ENCODE data around the gene FLVCR2. TPM values are rescaled to one million over a fixed set of nuclear protein-coding genes. Genes with fewer than 3 reads are reported as not detected.
A peak's percentile ranks its signal among the peaks of the same experiment; 100 is the strongest.

The FLVCR2 gene
- total and polyA plus RNA-seq, 2 donors (not counting 1 experiment from before 2014, with no cell fraction given) = 0.31 to 1.6 TPM

GRCh38 chr14:75634848-75635247 lies 56.4 kb downstream of the FLVCR2 start:
- H3K4me3 Mint-ChIP-seq = no peak overlapping the region
- intact Hi-C loops (cut with micrococcal nuclease) = no loop called here
- 95% methylated on average over 4 of the region's 5 CpGs for WGBS (ENCODE audit: insufficient coverage)

DNA sequence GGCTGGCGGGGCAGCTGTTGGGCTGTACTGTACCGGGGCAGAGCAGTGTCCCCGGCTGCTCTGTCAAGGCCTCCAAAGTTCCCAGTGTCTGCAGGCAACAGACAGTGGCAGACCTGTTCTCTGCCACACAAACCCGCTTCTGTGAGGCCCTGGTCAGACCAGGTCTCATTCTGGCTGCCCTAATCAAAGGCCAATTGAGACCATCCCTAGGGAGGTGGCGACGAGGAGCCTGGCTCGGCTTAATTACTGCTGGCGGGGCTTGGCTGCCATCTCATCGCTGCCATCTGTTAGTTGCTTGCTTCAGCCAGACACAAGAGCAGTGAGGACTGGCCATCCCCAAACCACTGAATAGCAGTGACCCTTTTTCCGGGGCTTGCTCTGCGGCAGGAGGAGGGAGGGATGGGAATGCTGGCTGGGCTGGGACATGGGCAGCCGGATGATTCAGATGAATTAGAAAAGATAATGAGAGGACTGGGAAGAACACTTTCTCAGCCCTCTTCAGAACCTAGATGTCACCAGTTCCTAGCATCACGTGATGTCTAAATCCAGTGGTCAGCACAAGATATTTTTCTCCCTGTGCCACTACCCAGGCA lies 57.8 kb downstream of the FLVCR2 start:
- Histone ChIP-seq H3K27me3 (replicated peaks in 1 of 4; ENCODE audit: control extremely low read depth in 1 of 4, control insufficient read depth in 3 of 4, insufficient read depth in 4 of 4, low read length in 3 of 4) (no peaks in the 10 kb centered on the region), H3K36me3 (replicated peaks in 1 of 2; ENCODE audit: control extremely low read depth in 1 of 2, control insufficient read depth in 1 of 2, extremely low read depth in 1 of 2, insufficient read depth in 2 of 2, low read length in 1 of 2) (no peaks in the 10 kb centered on the region), H3K9me3 (ENCODE audit: control extremely low read depth in 1 of 3, control insufficient read depth in 2 of 3, insufficient read depth in 1 of 3, low read length in 2 of 3) (no peaks in the 10 kb centered on the region), H4K20me1 (ENCODE audit: control insufficient read depth, insufficient read depth, low read length, poor library complexity, severe bottlenecking) (no peaks in the 10 kb centered on the region), H3K4me1 (ENCODE audit: control insufficient read depth in 2 of 2, insufficient read depth in 2 of 2, low read length in 2 of 2) (no peaks in the 10 kb centered on the region), H3K27ac (ENCODE audit: low read length in 2 of 2) (no peak overlapping the region), H3K79me2 (ENCODE audit: control insufficient read depth, insufficient read depth, low read length) (no peaks in the 10 kb centered on the region), H2AFZ (ENCODE audit: insufficient read depth, low read depth, low read length, poor library complexity, severe bottlenecking) (no peak overlapping the region), H3K9ac (ENCODE audit: low read length) (no peak overlapping the region), H3K4me2 (replicated peaks; ENCODE audit: low read depth, low read length, poor library complexity, severe bottlenecking) (no peak overlapping the region), H3K4me3 (ENCODE audit: control extremely low read depth in 1 of 5, extremely low read depth in 1 of 5, insufficient read depth in 1 of 5, low read depth in 2 of 5, low read length in 4 of 5) (no peak overlapping the region)
- no peaks in the 10 kb centered on the region for H3K27me3 Mint-ChIP-seq
- H3K4me3 Mint-ChIP-seq = no peak overlapping the region
- ChIA-PET CTCF (interaction anchor here (1.4 to 1.6 kb wide), 3 partner anchors 18 to 59 kb away, joined by 5 to 8 read pairs (median 8); no protein-coding TSS in a partner anchor), POLR2A (no interaction called here)
- intact Hi-C loops (cut with micrococcal nuclease) = no loop called here
- H3K4me1 Mint-ChIP-seq = no peaks in the 10 kb centered on the region
- no peak overlapping the region for H3K27ac Mint-ChIP-seq
- ATAC-seq (ENCODE audit: low read depth) (no peak), DNase-seq (no peak)
- 97% methylated on average over 10 of the region's 13 CpGs for WGBS (ENCODE audit: insufficient coverage)
- TF ChIP-seq, protein P1, sequence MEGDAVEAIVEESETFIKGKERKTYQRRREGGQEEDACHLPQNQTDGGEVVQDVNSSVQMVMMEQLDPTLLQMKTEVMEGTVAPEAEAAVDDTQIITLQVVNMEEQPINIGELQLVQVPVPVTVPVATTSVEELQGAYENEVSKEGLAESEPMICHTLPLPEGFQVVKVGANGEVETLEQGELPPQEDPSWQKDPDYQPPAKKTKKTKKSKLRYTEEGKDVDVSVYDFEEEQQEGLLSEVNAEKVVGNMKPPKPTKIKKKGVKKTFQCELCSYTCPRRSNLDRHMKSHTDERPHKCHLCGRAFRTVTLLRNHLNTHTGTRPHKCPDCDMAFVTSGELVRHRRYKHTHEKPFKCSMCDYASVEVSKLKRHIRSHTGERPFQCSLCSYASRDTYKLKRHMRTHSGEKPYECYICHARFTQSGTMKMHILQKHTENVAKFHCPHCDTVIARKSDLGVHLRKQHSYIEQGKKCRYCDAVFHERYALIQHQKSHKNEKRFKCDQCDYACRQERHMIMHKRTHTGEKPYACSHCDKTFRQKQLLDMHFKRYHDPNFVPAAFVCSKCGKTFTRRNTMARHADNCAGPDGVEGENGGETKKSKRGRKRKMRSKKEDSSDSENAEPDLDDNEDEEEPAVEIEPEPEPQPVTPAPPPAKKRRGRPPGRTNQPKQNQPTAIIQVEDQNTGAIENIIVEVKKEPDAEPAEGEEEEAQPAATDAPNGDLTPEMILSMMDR (IDR thresholded peaks at IDR 0.05) = no peak
- TF ChIP-seq EZH2 (IDR thresholded peaks at IDR 0.05; ENCODE audit: borderline replicate concordance, insufficient read depth, low read depth, low read length, poor library complexity, severe bottlenecking) = no peak
- H3K9me3 Mint-ChIP-seq (ENCODE audit: insufficient read depth) = no peaks in the 10 kb centered on the region

More at GRCh38 chr14:75634848-75635247, 56.4 kb downstream of the FLVCR2 start:
- Histone ChIP-seq H3K9ac (ENCODE audit: low read length) (no peak overlapping the region), H3K4me1 (ENCODE audit: control insufficient read depth in 2 of 2, insufficient read depth in 2 of 2, low read length in 2 of 2) (no peaks in the 10 kb centered on the region), H3K79me2 (ENCODE audit: control insufficient read depth, insufficient read depth, low read length) (no peaks in the 10 kb centered on the region), H3K36me3 (replicated peaks in 1 of 2; ENCODE audit: control extremely low read depth in 1 of 2, control insufficient read depth in 1 of 2, extremely low read depth in 1 of 2, insufficient read depth in 2 of 2, low read length in 1 of 2) (no peaks in the 10 kb centered on the region), H3K9me3 (ENCODE audit: control extremely low read depth in 1 of 3, control insufficient read depth in 2 of 3, insufficient read depth in 1 of 3, low read length in 2 of 3) (no peaks in the 10 kb centered on the region), H3K27me3 (replicated peaks in 1 of 4; ENCODE audit: control extremely low read depth in 1 of 4, control insufficient read depth in 3 of 4, insufficient read depth in 4 of 4, low read length in 3 of 4) (peaks cover 0 to 3% (median 0%) of the 10 kb centered on the region in 4 experiments), H3K27ac (ENCODE audit: low read length in 2 of 2) (no peak overlapping the region), H2AFZ (ENCODE audit: insufficient read depth, low read depth, low read length, poor library complexity, severe bottlenecking) (no peak overlapping the region), H3K4me2 (replicated peaks; ENCODE audit: low read depth, low read length, poor library complexity, severe bottlenecking) (no peak overlapping the region), H4K20me1 (ENCODE audit: control insufficient read depth, insufficient read depth, low read length, poor library complexity, severe bottlenecking) (no peaks in the 10 kb centered on the region), H3K4me3 (ENCODE audit: control extremely low read depth in 1 of 5, extremely low read depth in 1 of 5, insufficient read depth in 1 of 5, low read depth in 2 of 5, low read length in 4 of 5) (no peak overlapping the region)
- no peaks in the 10 kb centered on the region for H3K9me3 Mint-ChIP-seq (ENCODE audit: insufficient read depth)
- ChIA-PET CTCF (interaction anchor here (1.3 to 1.5 kb wide), 2 partner anchors 17 to 19 kb away, joined by 3 to 8 read pairs; no protein-coding TSS in a partner anchor), POLR2A (no interaction called here)
- no peak for ATAC-seq (ENCODE audit: low read depth)
- no peak for TF ChIP-seq EZH2 (IDR thresholded peaks at IDR 0.05; ENCODE audit: borderline replicate concordance, insufficient read depth, low read depth, low read length, poor library complexity, severe bottlenecking)
- TF ChIP-seq, protein P1 (IDR thresholded peaks at IDR 0.05) = no peak
- H3K4me1 Mint-ChIP-seq = no peaks in the 10 kb centered on the region
- peak overlapping the region; percentile 34 for H3K27ac Mint-ChIP-seq
- no peak for DNase-seq
- no peaks in the 10 kb centered on the region for H3K27me3 Mint-ChIP-seq
